ENCODE measurements around the gene PRMT9. TPM values are rescaled to one million over a fixed set of nuclear protein-coding genes. Genes with fewer than 3 reads are reported as not detected.

PRMT9 gene
- total RNA-seq, 3 donors from 2014 or later (not counting 1 experiment from before 2014, with no cell fraction given): 13.4 to 16.6 (median 13.7) TPM

- Mint-ChIP-seq H3K27me3 (ENCODE audit: low read depth in 2 of 2) (peaks cover 29 to 52% of the 10 kb centered on the region in 2 donors), H3K9me3 (no peaks in the 10 kb centered on the region), H3K36me3 (no peaks in the 10 kb centered on the region), H3K4me3 (no peak overlapping the region), H3K27ac (no peak overlapping the region), H3K4me1 (no peaks in the 10 kb centered on the region)
- no peak for TF ChIP-seq CTCF (IDR thresholded peaks at IDR 0.05)
- Histone ChIP-seq H3K4me1 (ENCODE audit: control insufficient read depth, insufficient read depth, low read length) (no peaks in the 10 kb centered on the region), H3K9me3 (ENCODE audit: control insufficient read depth, insufficient read depth, low read length) (no peaks in the 10 kb centered on the region), H3K27me3 (ENCODE audit: control insufficient read depth, insufficient read depth, low read length) (peaks cover 2% of the 10 kb centered on the region), H3K36me3 (ENCODE audit: control insufficient read depth, insufficient read depth, low read length) (no peaks in the 10 kb centered on the region), H3K4me3 (ENCODE audit: low read length) (no peak overlapping the region), H3K27ac (ENCODE audit: low read length) (no peak overlapping the region)
- no peak for ATAC-seq
- DNase-seq: no peak
- 100% methylated on average over 1 of the region's 1 CpG for WGBS (ENCODE audit: insufficient coverage)
- intact Hi-C loops (cut with micrococcal nuclease): no loop called here
Observed at GRCh38 chr4:147610686-147611085, 73.3 kb downstream of the PRMT9 start.

- Histone ChIP-seq H3K9me3 (ENCODE audit: control insufficient read depth, insufficient read depth, low read length) (no peaks in the 10 kb centered on the region), H3K36me3 (ENCODE audit: control insufficient read depth, insufficient read depth, low read length) (no peaks in the 10 kb centered on the region), H3K4me1 (ENCODE audit: control insufficient read depth, insufficient read depth, low read length) (no peaks in the 10 kb centered on the region), H3K4me3 (ENCODE audit: low read length) (no peak overlapping the region), H3K27ac (ENCODE audit: low read length) (no peak overlapping the region), H3K27me3 (ENCODE audit: control insufficient read depth, insufficient read depth, low read length) (peaks cover 2% of the 10 kb centered on the region)
- no peaks in the 10 kb centered on the region for H3K4me1 Mint-ChIP-seq
- H3K27ac Mint-ChIP-seq: no peak overlapping the region
- no peak for DNase-seq
- no peak for ATAC-seq
- intact Hi-C loops (cut with micrococcal nuclease): no loop called here
- peaks cover 20 to 22% of the 10 kb centered on the region in 2 donors for H3K27me3 Mint-ChIP-seq (ENCODE audit: low read depth in 2 of 2)
- 61% methylated on average over 1 of the region's 1 CpG for WGBS (ENCODE audit: insufficient coverage)
- no peak for TF ChIP-seq CTCF (IDR thresholded peaks at IDR 0.05)
- no peaks in the 10 kb centered on the region for H3K36me3 Mint-ChIP-seq
- H3K4me3 Mint-ChIP-seq: no peak overlapping the region
- no peaks in the 10 kb centered on the region for H3K9me3 Mint-ChIP-seq
Observed at GRCh38 chr4:147607471-147607870, 76.5 kb downstream of the PRMT9 start.

GRCh38 chr4:147605499-147605898, 78.5 kb downstream of the PRMT9 start:
- H3K36me3 ChIP-seq (ENCODE audit: control insufficient read depth, insufficient read depth, low read length): no peaks in the 10 kb centered on the region
- no peaks in the 10 kb centered on the region for H3K4me1 Mint-ChIP-seq
- H3K4me3 ChIP-seq (ENCODE audit: low read length): no peak overlapping the region
- no peaks in the 10 kb centered on the region for H3K9me3 Mint-ChIP-seq
- no peaks in the 10 kb centered on the region for H3K4me1 ChIP-seq (ENCODE audit: control insufficient read depth, insufficient read depth, low read length)
- no peaks in the 10 kb centered on the region for H3K36me3 Mint-ChIP-seq
- H3K9me3 ChIP-seq (ENCODE audit: control insufficient read depth, insufficient read depth, low read length): no peaks in the 10 kb centered on the region
- no peaks in the 10 kb centered on the region for H3K27me3 ChIP-seq (ENCODE audit: control insufficient read depth, insufficient read depth, low read length)
- ATAC-seq (no peak), DNase-seq (no peak)
- intact Hi-C loops (cut with micrococcal nuclease): no loop called here
- H3K4me3 Mint-ChIP-seq: no peak overlapping the region
- no peak overlapping the region for H3K27ac Mint-ChIP-seq
- H3K27ac ChIP-seq (ENCODE audit: low read length): no peak overlapping the region
- no peak for TF ChIP-seq CTCF (IDR thresholded peaks at IDR 0.05)
- H3K27me3 Mint-ChIP-seq (ENCODE audit: low read depth in 2 of 2): peaks cover 6 to 14% of the 10 kb centered on the region in 2 donors

GRCh38 chr4:147599769-147600168, 84.2 kb downstream of the PRMT9 start:
- Mint-ChIP-seq H3K9me3 (no peaks in the 10 kb centered on the region), H3K27ac (no peak overlapping the region), H3K4me1 (no peaks in the 10 kb centered on the region), H3K27me3 (ENCODE audit: low read depth in 2 of 2) (peaks cover 0 to 11% of the 10 kb centered on the region in 2 donors), H3K36me3 (no peaks in the 10 kb centered on the region), H3K4me3 (no peak overlapping the region)
- WGBS (ENCODE audit: insufficient coverage): 77% methylated on average over 3 of the region's 3 CpGs
- no peaks in the 10 kb centered on the region for H3K27me3 ChIP-seq (ENCODE audit: control insufficient read depth, insufficient read depth, low read length)
- no peak overlapping the region for H3K4me3 ChIP-seq (ENCODE audit: low read length)
- TF ChIP-seq CTCF (IDR thresholded peaks at IDR 0.05): no peak
- no peaks in the 10 kb centered on the region for H3K4me1 ChIP-seq (ENCODE audit: control insufficient read depth, insufficient read depth, low read length)
- no peaks in the 10 kb centered on the region for H3K9me3 ChIP-seq (ENCODE audit: control insufficient read depth, insufficient read depth, low read length)
- DNase-seq (no peak), ATAC-seq (no peak)
- intact Hi-C loops (cut with micrococcal nuclease): no loop called here
- no peaks in the 10 kb centered on the region for H3K36me3 ChIP-seq (ENCODE audit: control insufficient read depth, insufficient read depth, low read length)
- H3K27ac ChIP-seq (ENCODE audit: low read length): no peak overlapping the region

Measured in natural killer cell (primary cell).